ENCODE measurements around the gene ZNF221. TPM values are rescaled to one million over a fixed set of nuclear protein-coding genes. Genes with fewer than 3 reads are reported as not detected.
A peak's percentile ranks its signal among the peaks of the same experiment; 100 is the strongest.

Gene ZNF221
- total RNA-seq, 1 donor from 2014 or later, result 0.58 TPM

DNA sequence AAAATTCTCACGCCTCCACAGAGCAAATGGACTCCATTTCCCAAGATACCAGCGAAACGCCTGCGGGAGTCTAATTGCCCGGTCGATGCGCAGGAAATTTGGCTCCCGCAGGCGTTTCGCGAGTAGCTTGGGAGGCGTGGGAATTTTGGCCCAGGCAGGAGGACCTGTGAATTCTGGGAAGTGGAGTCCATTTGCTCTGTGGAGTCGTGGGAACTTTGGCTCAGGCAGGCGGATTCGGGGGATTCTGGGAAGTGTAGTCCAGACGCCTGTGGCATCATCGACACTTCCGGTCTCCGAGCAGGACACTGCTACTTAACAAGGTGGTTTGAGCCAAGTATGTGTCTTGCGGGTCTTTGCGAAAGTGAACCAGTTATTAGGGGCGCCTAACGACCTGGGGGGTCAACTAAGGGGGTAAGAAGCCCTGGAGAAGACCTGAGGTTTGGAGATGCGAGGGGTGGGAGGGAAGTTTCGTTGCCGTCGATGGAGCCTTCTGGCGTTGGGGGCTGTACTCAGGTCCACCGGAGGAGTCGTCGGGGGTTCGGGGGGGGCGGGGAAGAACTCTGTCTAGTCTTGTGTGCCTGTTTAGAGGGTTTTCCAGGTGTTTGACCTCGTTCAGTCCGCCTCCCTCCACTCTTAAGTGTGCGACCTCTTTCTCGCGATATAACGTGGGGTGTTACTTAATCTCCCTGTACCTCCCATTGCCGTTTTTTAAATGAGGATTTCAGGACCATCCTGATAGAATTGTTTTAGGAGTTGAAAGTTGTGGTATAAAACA, 33.1 kb downstream of the ZNF221 start, which contains the start of gene ZNF155:
Gene ZNF155 (plus strand): TSS at position 277 of the 775 bp plus-strand sequence. CDS start 4,356 bp downstream, outside the sequence.
- Mint-ChIP-seq H3K36me3 (ENCODE audit: low read depth) (peaks cover 26% of the 10 kb centered on the region), H3K4me3 (peak within 1 kb of the TSS; percentile 97), H3K27ac (peak within 1 kb of the TSS; percentile 93), H3K9me3 (peaks cover 23% of the 10 kb centered on the region), H3K27me3 (no peaks in the 10 kb centered on the region), H3K4me1 (peaks cover 8% of the 10 kb centered on the region)
- peak; percentile 91 for DNase-seq
- intact Hi-C loops (cut with micrococcal nuclease), result loop anchor here (1.0 to 5.0 kb wide), 6 partner anchors 18 to 129 kb away; partner anchors contain the start of genes ZNF221, ZNF222, ZNF224 and ZNF225

DNA sequence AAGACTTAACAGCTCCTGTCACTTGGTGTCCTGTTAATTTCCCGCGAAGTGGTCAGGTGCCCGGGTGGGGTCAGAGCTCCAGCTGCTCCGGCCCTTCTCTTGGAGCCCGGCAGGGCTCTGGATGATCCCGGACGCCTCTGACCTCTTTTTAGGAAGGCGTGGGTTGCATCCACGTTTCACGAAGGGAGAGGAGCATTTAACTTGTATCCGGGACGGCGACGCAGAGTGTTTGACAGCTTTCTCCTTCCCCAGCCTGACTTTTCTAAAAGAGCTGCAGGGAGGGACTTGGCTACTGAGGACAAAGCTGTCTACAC, 33.6 kb downstream of the ZNF221 start:
- DNase-seq, result no peak
- Mint-ChIP-seq H3K4me3 (peak overlapping the region; percentile 97), H3K9me3 (peaks cover 25% of the 10 kb centered on the region), H3K4me1 (peaks cover 8% of the 10 kb centered on the region), H3K27me3 (no peaks in the 10 kb centered on the region), H3K36me3 (ENCODE audit: low read depth) (peaks cover 32% of the 10 kb centered on the region), H3K27ac (peak overlapping the region; percentile 93)
- intact Hi-C loops (cut with micrococcal nuclease), result loop anchor here (1.0 to 5.0 kb wide), 6 partner anchors 18 to 129 kb away; partner anchors contain the start of genes ZNF221, ZNF222, ZNF224 and ZNF225

DNA sequence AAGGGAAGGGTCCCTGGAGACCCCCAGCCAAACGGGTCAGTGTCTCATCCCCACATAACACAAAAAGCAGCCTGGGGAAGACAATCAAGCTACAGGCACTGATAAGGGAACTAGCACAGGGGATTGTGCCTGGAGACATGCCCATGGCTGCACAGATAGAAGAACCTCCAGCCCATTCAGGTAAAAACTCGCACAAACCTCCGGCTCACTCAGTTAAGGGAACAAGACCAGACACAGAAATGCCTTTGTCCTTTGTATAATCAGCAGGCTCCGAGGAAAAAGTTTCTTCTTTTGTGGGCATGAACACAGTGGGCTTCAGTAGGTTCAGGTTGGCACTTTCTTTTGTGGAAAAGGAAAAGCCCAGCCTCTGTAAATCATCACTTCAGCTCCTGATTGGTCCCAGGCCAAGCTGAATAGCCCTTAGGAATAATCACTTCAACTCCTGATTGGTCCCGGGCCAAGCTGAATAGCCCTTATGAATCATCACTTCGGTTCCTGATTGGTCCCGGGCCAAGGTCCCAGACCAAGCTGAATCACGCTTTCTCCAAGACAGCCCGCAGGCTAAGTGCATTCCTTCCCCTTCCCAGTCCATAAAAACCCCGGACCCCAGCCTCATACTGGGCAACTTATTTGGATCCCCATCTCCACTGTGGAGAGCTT, 46.7 kb downstream of the ZNF221 start:
- intact Hi-C loops (cut with micrococcal nuclease), result no loop called here
- Mint-ChIP-seq H3K9me3 (peaks cover 43% of the 10 kb centered on the region), H3K27me3 (no peaks in the 10 kb centered on the region)

DNA sequence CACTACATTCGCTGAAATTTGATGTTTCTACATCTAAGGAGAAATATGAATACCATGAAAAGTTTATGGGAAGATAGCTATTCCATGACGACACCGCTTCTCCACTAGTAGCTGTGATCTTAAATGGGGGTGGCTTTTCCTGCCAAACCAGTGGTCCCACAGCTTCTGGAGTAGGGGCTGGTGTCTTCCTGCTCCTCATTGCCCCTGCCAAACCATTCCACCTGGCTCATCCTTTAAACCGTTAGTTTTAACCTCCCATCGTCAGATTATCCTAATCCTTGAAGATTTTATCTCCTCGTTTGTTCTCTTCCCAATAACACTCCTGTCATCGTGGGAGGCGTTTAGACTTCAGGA, 51.2 kb downstream of the ZNF221 start:
- Mint-ChIP-seq H3K36me3 (ENCODE audit: low read depth) (peaks cover 42% of the 10 kb centered on the region), H3K27me3 (no peaks in the 10 kb centered on the region), H3K4me1 (peaks cover 15% of the 10 kb centered on the region), H3K4me3 (peak overlapping the region; percentile 97), H3K27ac (peak overlapping the region; percentile 96), H3K9me3 (peaks cover 37% of the 10 kb centered on the region)
- intact Hi-C loops (cut with micrococcal nuclease), result loop anchor here (1.0 to 10.0 kb wide), 11 partner anchors 18 to 499 kb away; partner anchors contain the start of genes ZNF155, ZNF180, ZNF222 and ZNF224
- DNase-seq, result peak; percentile 58

More for the DNA sequence above, 46.7 kb downstream of the ZNF221 start:
- H3K4me1 Mint-ChIP-seq, result peaks cover 10% of the 10 kb centered on the region
- no peak overlapping the region for H3K4me3 Mint-ChIP-seq
- H3K27ac Mint-ChIP-seq, result no peak overlapping the region
- peaks cover 59% of the 10 kb centered on the region for H3K36me3 Mint-ChIP-seq (ENCODE audit: low read depth)
- DNase-seq, result no peak

DNA sequence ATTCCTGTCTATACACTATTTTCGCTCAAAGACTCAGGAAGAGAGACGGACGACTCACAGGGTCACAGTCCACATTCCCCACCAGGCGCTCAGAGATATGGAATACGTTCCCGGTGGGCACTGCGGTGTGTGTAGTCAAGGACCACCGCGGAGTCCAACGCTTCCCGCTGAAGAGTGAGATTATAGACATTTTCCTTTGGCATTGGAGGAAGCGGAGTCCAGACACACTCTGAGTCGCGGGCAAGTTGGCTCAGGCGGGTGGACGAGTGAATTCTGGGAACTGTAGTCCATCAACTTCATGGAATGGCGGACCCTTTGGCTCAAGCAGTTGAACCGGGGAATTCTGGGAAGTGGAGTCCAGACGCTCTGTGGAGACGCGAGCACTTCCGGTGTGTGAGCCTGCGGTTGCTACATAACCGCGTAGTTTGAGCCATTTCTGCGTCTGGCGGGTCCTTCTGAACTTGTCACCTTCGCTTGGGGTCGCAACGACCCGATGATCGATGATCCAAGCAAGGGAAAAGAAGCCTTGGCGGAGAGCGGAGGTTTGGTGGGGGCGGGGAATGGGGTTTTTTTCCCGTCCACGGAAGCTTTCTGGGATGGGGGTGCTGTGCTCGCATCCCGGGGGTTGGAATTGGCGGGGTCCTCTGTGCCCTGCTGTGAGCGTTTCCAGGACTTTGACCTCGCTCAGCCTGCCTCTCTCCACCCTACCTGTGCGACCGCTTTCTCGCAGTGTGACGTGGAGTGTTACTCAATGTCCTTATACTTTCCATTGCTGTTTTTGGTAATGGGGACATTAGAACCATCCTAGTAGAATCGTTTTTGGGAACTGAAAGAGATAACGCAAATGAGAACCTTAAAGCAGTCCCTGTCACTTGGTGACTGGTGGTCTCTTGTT, 51.8 kb downstream of the ZNF221 start, which contains the start of gene ZNF230:
Gene ZNF230 (plus strand): TSS at position 392 of the 895 bp plus-strand sequence. CDS start 4,122 bp downstream, outside the sequence.
- Mint-ChIP-seq H3K4me1 (peaks cover 15% of the 10 kb centered on the region), H3K27ac (peak within 1 kb of the TSS; percentile 96), H3K27me3 (no peaks in the 10 kb centered on the region), H3K4me3 (peak within 1 kb of the TSS; percentile 97), H3K36me3 (ENCODE audit: low read depth) (peaks cover 42% of the 10 kb centered on the region), H3K9me3 (peaks cover 40% of the 10 kb centered on the region)
- DNase-seq, result peak; percentile 95
- intact Hi-C loops (cut with micrococcal nuclease), result loop anchor here (1.0 to 10.0 kb wide), 11 partner anchors 19 to 498 kb away; partner anchors contain the start of genes ZNF155, ZNF180, ZNF222 and ZNF224

DNA sequence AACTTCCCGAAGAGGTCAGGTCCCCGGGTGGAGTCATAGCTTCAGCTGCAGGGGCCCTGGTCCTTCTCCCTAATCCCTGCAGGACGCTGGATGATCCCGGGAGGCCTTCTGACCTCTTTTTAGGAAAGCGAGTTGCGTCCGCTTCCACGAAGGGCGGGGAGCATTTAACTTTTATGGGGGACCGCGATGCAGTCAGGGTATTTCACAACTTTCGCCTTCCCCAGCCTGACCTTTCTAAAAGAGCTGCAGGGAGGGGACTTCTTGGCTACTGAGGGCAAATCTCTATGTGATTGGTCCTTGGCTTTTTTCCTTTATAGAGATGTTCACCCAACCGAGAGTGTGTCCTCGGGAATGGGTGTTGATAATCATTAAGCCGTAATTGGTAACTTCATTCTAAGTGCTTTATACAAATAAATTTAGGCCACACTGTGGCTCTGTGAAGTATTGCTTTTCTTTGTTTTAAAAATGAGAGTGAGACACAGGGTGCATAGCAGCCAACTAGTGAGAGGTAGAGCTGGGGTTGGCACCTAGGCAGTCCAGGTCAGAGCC, 52.5 kb downstream of the ZNF221 start:
- Mint-ChIP-seq H3K27me3 (no peaks in the 10 kb centered on the region), H3K27ac (peak overlapping the region; percentile 96), H3K9me3 (peaks cover 35% of the 10 kb centered on the region), H3K36me3 (ENCODE audit: low read depth) (peaks cover 43% of the 10 kb centered on the region), H3K4me3 (peak overlapping the region; percentile 97), H3K4me1 (peaks cover 15% of the 10 kb centered on the region)
- intact Hi-C loops (cut with micrococcal nuclease), result loop anchor here (2.0 to 10.0 kb wide), 8 partner anchors 69 to 497 kb away; partner anchors contain the start of genes ZNF180, ZNF224, ZNF225 and ZNF226
- peak; percentile 68 for DNase-seq

DNA sequence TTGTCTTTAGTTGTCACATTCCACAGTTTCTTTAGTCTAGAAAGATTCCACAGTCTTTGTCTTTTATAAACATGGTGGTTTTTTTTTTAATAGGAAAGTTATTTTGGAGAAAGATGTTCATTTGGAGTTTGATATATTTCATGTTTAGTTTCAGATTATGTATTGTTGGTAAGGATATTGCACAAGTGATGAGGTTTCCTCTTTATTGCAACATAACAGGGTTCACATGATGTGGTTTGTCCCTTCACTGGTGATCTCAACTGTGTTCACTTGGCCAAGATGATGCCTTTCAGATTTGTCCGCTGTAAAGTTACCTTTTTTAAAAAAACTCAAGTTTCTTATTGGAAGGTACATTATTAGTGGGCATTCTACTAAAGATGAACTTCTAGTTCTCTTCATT, 54.9 kb downstream of the ZNF221 start:
- no peaks in the 10 kb centered on the region for H3K27me3 Mint-ChIP-seq
- intact Hi-C loops (cut with micrococcal nuclease), result loop anchor here (10.0 kb wide), 1 partner anchor 299 kb away; the partner anchor contains the start of gene ZNF235
- DNase-seq, result no peak
- peaks cover 15% of the 10 kb centered on the region for H3K4me1 Mint-ChIP-seq
- no peak overlapping the region for H3K4me3 Mint-ChIP-seq
- no peak overlapping the region for H3K27ac Mint-ChIP-seq
- H3K36me3 Mint-ChIP-seq (ENCODE audit: low read depth), result peaks cover 61% of the 10 kb centered on the region
- peaks cover 39% of the 10 kb centered on the region for H3K9me3 Mint-ChIP-seq

DNA sequence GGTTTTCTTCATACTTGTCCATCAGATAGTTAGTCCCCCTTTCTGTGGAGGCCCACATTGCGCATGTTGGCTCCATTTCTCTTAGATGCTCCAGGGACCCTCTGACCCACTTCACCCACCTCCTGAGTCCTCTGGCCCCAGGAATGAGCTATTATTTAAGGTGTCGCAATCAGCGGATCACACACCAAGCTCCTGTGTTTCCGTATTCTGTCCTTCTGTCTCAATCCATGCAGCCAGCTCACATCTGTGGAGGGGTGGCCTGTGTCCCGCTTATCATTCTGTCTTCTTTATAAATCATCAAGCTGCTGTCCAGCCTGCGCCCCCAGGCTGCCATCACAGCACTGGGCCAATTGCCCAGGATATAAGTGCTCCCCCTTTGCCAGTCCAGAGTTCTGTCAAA, 56.4 kb downstream of the ZNF221 start:
- peaks cover 67% of the 10 kb centered on the region for H3K36me3 Mint-ChIP-seq (ENCODE audit: low read depth)
- H3K4me1 Mint-ChIP-seq, result peaks cover 8% of the 10 kb centered on the region
- peaks cover 35% of the 10 kb centered on the region for H3K9me3 Mint-ChIP-seq
- no peak overlapping the region for H3K4me3 Mint-ChIP-seq
- intact Hi-C loops (cut with micrococcal nuclease), result loop anchor here (10.0 kb wide), 1 partner anchor 297 kb away; the partner anchor contains the start of gene ZNF235
- H3K27ac Mint-ChIP-seq, result no peak overlapping the region
- DNase-seq, result no peak
- H3K27me3 Mint-ChIP-seq, result no peaks in the 10 kb centered on the region

DNA sequence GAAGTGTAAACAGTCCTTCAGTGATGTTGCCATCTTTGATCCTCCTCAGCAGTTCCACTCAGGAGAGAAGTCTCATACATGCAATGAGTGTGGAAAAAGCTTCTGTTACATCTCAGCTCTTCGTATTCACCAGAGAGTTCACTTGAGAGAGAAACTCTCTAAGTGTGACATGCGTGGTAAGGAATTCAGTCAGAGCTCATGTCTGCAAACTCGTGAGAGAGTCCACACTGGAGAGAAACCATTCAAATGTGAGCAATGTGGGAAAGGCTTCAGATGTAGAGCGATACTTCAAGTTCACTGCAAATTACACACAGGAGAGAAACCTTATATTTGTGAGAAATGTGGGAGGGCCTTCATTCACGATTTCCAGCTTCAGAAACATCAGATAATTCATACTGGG, 59.4 kb downstream of the ZNF221 start:
- H3K4me1 Mint-ChIP-seq, result no peaks in the 10 kb centered on the region
- H3K27ac Mint-ChIP-seq, result no peak overlapping the region
- peaks cover 53% of the 10 kb centered on the region for H3K9me3 Mint-ChIP-seq
- H3K36me3 Mint-ChIP-seq (ENCODE audit: low read depth), result peaks cover 67% of the 10 kb centered on the region
- H3K27me3 Mint-ChIP-seq, result no peaks in the 10 kb centered on the region
- DNase-seq, result no peak
- no peak overlapping the region for H3K4me3 Mint-ChIP-seq
- intact Hi-C loops (cut with micrococcal nuclease), result no loop called here

Other genes starting within 250 kb of the ZNF221 start
- not detected in 2 replicates for gene IRGC, start 235.2 kb upstream of the ZNF221 start, total RNA-seq
- 83.9 and 86.6 TPM in 2 replicates for gene SMG9, start 196.3 kb upstream of the ZNF221 start, total RNA-seq
- 165 and 172 TPM in 2 replicates for gene KCNN4, start 170.3 kb upstream of the ZNF221 start, total RNA-seq
- gene LYPD5, start 148.8 kb upstream of the ZNF221 start, total RNA-seq, result 0.26 and 0.42 TPM in 2 replicates
- gene ZNF283, start 123.9 kb upstream of the ZNF221 start, total RNA-seq, result 4.0 and 5.7 TPM in 2 replicates
- gene ZNF404, start 67.3 kb upstream of the ZNF221 start, total RNA-seq, result 0.49 and 1.4 TPM in 2 replicates
- 9.4 and 10.3 TPM in 2 replicates for gene ZNF45, start 15.9 kb upstream of the ZNF221 start, total RNA-seq
- gene ZNF155, start 33.0 kb downstream of the ZNF221 start, total RNA-seq, result 4.6 and 6.6 TPM in 2 replicates
- 2.4 and 4.5 TPM in 2 replicates for gene ZNF230, start 51.7 kb downstream of the ZNF221 start, total RNA-seq
- gene ZNF222, start 74.2 kb downstream of the ZNF221 start, total RNA-seq, result 1.1 and 1.8 TPM in 2 replicates
- gene ZNF223, start 100.8 kb downstream of the ZNF221 start, total RNA-seq, result 0.40 TPM in 1 of 2 replicates, not detected in the other
- 1.2 TPM in 2 replicates for gene ZNF284, start 120.9 kb downstream of the ZNF221 start, total RNA-seq
- gene ZNF224, start 143.1 kb downstream of the ZNF221 start, total RNA-seq, result 17.0 and 17.4 TPM in 2 replicates
- 2.7 and 3.2 TPM in 2 replicates for gene ZNF225, start 162.2 kb downstream of the ZNF221 start, total RNA-seq
- 10.9 and 12.9 TPM in 2 replicates for gene ZNF234, start 190.3 kb downstream of the ZNF221 start, total RNA-seq
- 10.4 and 12.3 TPM in 2 replicates for gene ZNF226, start 213.9 kb downstream of the ZNF221 start, total RNA-seq